EH (cell line): ENCODE measurements around the gene ANKDD1B.
A peak's percentile ranks its signal among the peaks of the same experiment; 100 is the strongest.

Experiments
- DNase-seq: peaks from one replicate; pipeline ENCODE4 v3.0.0-alpha.2; 2015; ENCODE audit warnings: low read depth

ANKDD1B gene

DNA sequence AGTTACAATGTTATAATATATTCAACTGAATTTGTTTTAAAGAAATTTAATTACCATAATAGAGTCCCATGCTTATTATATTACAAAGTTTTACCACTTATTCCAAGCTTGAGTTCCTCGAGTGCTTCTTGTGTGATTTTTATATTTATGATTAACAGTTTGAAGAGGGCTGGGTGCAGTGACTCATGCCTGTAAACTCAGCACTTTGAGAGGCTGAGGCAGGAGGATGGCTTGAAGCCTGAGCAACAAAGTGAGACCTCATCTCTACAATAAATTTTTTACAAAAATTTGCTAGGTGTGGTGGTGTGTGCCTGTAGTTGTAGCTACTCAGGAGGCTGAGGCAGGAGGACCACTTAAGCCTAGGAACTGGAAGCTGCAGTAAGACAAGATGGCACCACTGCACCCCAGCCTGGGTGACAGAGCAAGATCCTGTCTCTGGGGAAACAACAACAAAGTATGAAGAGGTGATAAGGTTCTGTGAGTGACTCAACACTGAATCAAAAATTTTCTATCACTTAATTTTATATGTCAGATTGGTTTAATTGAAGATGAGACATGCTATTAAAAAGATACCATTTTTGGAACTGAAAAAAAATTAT, 96.8 kb downstream of the ANKDD1B start:
- DNase-seq, result peak; percentile 45

DNA sequence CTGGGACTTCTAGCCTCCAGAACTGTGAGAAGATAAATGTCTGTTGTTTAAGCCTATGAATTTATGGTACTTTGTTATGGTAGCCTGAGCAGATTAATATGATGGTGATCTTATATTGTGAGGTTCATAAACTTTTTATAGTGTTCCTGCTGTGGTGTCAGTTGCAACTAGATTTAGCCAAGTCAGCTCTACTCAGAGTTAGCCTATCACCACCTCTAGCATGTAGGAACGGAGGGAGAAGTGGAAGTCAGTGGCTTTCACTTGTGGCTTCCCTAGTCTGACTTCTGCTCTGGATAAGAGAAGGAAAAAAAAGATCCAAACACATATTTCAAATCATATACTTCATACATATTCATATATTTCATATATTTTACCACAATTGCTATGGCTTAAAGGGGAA, 99.4 kb downstream of the ANKDD1B start:
- no peak for DNase-seq

DNA sequence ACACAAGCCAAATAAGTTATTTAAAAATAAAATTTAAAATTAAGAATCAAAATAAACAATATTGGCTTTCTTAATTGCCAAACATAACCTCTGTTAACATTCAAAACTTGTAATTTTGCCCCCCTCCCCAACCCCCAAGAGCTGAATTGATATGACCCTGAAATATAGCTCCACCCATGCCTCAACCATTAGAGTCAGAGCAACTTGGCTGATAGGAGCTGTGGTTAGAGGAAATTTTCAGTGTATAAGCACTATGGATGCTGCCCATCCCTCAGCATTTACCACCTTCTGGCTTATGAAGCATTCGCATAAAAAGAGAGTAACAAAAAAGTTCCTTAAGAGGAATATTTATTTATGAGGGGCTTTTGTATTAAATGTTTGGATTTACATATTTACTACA, 99.9 kb downstream of the ANKDD1B start:
- DNase-seq, result no peak

DNA sequence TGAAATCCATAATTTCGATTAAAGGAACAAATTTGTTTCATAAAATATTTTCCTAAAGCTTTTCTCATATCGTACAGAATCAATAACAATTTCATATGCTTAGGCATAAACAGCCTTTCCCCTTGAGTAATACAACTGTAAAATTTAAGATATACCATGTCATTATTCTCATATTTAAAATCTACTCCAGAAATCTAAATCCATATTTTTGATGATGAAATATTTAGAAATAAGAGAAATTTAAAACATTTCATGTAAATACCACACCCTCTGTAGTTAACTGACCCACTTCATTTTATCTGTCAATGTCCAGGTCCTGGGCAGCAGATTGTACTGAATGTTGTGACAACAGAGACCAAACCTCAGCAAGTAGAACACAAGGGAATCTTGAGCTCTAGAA, 100.8 kb downstream of the ANKDD1B start:
- DNase-seq, result no peak

DNA sequence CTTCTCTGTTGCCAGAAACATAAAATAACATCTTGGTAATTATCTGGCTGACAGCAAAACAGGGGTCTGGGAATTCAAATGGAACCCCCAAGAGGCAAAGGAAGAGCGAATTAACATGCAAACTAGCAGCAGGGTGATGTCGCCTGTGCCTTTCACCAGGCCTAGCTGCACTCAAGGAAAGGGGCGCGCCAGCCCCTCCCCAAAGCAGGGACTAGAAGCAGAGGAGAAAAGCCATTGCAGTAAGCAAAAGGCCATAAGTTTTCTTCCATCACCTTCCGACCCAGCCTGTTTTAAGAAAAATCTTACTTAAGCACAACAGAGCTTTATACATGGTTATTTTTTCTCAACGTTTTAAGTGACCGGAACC, 105.4 kb downstream of the ANKDD1B start:
- DNase-seq, result no peak

DNA sequence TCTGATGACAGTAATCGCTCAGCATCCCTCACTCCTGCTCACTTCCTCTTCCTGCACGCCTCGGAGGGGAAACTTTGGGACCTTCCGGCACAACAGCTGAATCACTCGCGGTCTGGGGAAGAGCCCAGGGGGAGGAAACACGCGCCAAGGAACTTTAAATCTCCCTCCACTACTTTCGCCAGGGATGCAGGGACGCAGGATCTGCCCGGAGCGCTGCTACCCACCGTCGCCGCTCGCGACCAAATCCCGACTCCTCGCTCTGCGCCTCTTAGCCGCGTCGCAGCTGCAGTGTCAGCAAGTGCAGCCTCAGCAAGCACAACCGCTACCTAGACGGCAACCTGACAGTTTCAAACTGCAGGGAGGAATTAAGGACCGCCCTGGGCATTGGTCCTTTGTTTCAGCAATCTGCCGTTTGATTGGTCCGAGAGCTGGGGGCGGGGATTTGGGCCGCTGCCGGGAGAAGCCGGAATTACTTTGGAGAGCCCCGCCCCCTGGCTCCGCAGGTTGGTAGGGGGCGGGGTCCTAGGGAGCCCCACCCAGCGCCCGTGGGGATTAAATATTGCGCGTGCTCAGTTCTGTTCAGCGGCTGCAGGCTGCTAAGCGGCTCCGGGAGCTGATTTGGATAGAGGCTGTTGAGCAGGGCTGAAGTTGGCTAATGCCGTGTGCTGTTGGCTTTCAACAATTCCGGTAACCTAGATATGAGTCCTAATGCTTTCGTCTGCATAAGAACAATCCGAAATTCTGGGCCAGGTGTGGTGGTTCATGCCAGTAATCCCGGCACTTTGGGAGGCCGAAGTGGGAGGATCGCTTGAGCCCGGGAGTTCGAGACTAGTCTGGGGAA, 106.0 kb downstream of the ANKDD1B start, which contains the start of gene POC5:
Gene POC5, minus strand, starts transcription at position 356 of the 841 bp plus-strand sequence. CDS start 4,500 bp downstream, outside the sequence.
- peak; percentile 94 for DNase-seq

DNA sequence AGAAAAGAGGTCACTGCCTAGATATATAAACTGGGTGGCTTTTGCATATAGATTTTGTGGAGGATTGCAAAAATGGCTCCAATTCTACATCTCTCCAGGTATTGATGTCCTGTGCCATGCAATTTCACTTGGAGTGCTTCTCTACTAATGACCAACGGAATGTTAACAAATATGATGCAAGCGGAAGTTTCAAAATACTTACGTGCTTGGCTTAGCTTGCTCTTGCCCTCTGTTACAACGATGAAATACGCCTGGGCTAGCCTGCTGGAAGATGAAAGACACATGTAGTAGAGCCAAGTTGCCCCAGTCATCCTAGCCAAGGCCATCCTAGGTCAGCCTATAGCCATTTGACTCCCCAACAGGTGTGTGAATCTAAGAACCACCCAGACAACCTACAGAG, 109.6 kb downstream of the ANKDD1B start:
- no peak for DNase-seq
